GM18907 (cell line): Measurements from ENCODE around the gene ADCY5.

Experiments used
- ATAC-seq: cut with Tn5 transposase; IDR thresholded peaks from one replicate; pipeline ENCODE4 v1.9.1; 2021; ENCODE audit warnings: mild to moderate bottlenecking, moderate library complexity; ENCODE audit not compliant: unreplicated experiment

ADCY5 gene

GRCh38 chr3:123311201-123311600 lies 137.7 kb downstream of the ADCY5 start:
- ATAC-seq = no peak

GRCh38 chr3:123310741-123311140 lies 138.1 kb downstream of the ADCY5 start:
- no peak for ATAC-seq

DNA sequence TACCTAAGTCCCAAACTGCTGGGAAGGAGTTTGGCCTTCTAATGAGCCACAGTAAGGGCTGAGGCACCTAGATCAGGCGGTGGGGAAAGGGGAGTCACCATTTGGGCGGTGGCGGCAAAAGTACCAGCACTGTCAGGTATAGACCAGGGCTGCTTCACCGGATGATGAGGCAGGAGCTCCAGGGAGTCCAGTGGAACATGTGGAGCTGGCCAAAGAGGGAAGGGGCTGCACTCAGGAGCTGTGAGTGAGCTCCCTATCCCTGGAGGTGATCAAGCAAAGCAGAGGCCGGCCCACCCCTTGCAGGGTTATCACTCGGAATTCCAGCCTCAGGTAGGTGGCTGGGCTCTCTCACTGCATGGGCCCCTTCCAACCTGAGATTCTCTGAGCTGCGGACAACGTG lies 138.7 kb downstream of the ADCY5 start:
- no peak for ATAC-seq

GRCh38 chr3:123307064-123307463 lies 141.8 kb downstream of the ADCY5 start:
- ATAC-seq = no peak

- ATAC-seq = no peak
Measured at GRCh38 chr3:123305192-123305591, 143.7 kb downstream of the ADCY5 start.

DNA sequence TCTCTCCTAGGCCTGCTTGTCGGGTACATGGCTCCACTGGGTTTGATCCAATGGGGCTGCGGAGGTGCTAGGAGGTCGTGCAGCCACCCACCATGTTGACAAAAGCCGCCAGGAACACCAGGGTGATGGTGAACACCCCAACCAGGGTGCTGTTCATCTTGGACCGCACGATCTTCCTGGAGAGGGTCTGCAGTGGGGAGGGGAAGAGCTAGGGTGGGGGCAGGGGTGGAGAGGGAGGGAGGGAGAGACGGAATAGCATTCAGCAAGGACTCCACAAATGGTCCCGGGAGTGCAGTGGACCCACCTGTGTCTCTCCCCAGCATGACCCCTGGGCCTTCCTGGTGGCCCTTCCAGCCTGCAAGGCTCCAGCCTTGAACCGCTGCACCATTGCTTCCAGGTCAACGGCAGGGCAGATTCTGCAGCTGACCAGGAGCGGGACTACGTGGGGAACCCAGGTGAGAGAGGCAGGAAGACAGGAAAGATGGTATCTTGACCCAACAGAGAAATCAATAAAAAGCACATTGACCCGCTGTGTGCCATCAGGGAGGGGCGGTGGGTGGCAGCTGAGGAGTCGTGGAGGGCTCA lies 144.8 kb downstream of the ADCY5 start:
- ATAC-seq = no peak

GRCh38 chr3:123302961-123303360 lies 145.9 kb downstream of the ADCY5 start:
- ATAC-seq = no peak

- no peak for ATAC-seq
Measured at GRCh38 chr3:123301331-123302184, 147.3 kb downstream of the ADCY5 start.

GRCh38 chr3:123300583-123300982 lies 148.3 kb downstream of the ADCY5 start:
- no peak for ATAC-seq

DNA sequence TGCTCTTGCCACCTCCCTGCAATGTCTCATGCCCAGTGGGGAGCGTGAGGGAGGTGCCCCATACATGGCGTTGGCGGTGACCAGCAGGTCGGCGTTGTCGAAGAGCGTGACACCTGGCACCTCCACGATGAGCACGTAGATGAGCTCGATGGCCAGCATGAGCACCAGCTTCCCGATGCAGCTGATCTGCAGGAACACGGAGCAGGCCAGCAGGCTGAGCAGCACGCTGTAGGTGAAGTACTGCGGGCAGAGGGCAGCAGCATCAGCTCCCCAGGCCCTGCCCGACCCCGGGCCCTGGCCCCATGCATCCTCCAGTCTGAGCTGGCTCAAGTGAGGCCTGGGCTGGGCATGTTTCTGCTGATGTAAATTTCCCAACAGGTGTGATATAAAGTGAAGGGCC lies 148.8 kb downstream of the ADCY5 start:
- no peak for ATAC-seq

- no peak for ATAC-seq
Measured at GRCh38 chr3:123299581-123299980, 149.3 kb downstream of the ADCY5 start.

- no peak for ATAC-seq
Measured at GRCh38 chr3:123298903-123299302, 150.0 kb downstream of the ADCY5 start.

DNA sequence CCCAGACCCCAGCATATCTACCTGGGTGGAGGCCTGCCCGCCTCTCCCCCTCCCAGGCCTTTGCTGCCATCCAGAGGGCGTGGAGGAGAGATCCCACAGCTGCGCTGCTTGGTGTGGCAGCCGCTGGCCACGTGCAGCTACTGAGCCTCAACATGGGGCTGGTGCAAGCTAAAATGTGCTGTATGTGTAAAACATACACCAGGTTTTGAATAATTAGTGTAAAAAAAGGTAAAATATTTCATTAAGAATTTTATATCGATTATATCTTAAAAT lies 151.3 kb downstream of the ADCY5 start:
- ATAC-seq = no peak

- no peak for ATAC-seq
Measured at GRCh38 chr3:123296836-123297626, 151.9 kb downstream of the ADCY5 start.

- ATAC-seq = no peak
Measured at GRCh38 chr3:123296261-123296660, 152.6 kb downstream of the ADCY5 start.

DNA sequence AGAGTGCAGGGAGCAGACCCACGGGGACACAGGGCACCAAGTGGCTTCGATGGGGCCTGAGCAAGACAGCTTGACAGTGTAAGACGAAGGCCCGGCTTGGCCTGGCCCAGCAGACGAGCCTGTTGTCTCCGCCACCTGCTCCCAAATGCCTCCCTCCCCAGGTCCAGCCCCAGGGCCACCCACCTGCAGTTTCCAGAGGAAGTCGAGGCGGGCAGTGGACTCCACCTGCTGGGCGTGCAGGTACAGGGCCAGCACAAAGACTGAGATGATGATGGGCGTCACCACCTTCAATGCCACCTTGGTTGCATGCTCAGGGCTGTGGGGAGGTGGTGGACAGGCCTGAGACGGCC lies 153.0 kb downstream of the ADCY5 start:
- no peak for ATAC-seq

DNA sequence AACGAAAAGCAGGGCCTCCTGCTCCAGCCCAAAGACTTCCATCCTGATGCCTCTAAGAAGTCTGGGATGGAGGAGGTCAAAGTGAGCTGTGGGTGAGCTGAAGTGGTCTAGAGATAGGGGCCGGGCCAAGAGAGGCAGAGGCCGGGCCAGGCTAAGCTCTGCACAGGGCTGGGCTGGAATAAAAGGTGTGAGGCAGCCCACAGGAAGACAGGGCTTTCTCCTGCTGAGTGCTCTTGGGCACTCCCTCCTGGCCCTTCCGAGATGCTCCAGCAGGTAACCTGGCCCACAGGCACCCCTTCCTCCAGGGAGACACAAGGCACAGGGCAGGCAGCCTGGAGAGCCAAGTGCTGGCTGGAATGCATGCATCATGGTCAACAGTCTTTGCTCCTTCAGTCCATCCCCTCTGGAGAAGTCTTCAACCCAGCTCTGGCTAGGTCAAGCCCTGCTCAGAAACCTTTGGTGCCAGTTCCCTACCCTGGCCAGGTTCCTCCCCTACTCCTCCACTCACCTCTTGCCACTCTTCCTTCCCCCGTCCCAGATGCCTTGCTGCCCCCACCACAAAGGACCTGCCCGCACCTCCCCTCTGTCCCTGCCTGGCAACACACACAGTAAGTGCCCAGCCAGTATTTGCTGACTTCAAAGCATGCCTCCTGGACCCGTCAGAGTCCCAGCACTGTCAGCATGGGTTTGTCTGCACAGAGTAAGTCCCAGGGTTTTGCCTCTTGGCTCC lies 153.6 kb downstream of the ADCY5 start:
- ATAC-seq = no peak

DNA sequence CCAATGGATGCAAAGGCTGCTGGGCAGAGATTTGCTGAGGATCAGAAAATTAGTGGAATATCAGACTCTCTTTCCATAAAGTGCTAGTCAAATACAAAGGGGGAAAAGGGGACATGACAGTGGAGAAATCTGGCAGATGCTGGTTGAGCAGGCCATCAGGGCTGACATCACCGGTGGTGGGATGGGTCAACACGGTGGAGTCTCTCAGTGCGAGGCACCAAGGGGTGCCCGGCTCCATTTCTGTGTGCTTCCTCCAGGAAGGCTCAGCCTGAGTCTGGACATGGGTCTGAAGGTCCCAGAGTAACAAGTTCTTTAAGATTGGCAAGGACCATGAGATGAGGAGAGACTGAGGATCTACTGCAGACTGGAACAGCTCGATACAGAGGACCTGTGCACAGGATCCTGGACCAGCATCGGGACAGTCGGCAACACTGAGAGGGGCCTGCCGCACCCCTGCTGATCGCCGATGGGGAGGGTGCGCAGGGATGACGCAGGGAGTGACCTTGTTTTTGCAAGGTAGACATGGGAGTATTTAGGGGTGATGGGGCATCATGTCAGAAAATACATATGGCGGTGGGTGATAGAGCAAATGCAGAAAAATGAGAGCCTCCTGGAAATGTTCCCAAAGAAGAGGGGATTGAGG lies 154.5 kb downstream of the ADCY5 start:
- no peak for ATAC-seq

DNA sequence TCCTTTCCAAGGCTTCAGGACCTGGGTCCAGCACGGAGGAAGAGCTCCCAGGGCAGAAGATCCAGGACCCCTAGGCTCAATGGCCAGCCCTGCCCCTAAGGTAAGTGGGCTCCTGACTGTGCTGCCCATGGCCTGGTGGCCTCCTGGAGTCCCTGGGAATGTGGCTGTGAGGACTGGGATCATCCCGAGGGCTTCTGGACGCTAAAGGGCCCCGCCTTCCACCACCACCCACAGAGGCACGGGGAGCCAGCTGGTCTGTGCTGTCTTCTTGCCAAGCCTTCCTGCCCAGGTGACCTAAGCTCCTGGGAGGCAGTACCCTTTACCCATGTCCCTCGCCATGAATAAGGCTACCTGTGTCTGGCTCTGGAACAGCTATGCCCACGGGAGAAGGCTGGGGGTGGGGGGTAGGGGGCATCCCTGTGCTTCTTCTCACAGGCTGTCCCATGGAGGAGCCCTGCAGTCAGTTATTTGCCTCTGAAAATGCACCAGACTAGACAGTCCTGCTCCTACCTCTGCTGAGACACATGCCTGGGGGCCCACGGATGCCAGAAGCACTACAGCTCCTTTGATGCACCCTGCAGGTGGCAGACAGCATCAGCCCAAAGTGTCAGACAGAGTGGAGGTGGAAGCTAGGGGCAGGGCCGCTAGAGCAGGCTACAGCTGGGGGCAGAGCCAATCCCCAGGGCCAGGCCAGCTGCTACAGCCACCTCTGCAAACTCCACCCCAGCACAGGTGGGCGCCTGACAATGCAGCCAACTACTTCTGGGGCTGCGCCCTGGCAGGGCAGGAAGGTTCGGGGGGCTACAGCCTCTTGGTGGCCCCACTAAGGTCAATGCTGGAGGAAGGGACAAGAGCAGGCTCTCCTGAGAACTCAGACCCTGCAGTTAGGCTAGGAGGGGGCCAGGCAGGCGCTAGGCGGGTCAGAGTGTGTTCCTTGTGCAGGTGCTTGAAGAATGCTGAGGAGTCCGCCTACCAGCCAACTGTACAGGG lies 156.3 kb downstream of the ADCY5 start:
- ATAC-seq = no peak

GRCh38 chr3:123291404-123291803 lies 157.5 kb downstream of the ADCY5 start:
- ATAC-seq = no peak
